Glomerular visceral epithelial cell (primary cell): Measurements from ENCODE around the gene DXO.
A peak's percentile ranks its signal among the peaks of the same experiment; 100 is the strongest.
"Not testable (repeated sequence)": the region's sequence is repeated elsewhere in the genome, so short reads cannot be mapped to it uniquely, and the experiment has no call there.

Experiments used
- DNase-seq: peaks from one replicate; pipeline ENCODE4 v3.0.0-alpha.2; 2016; ENCODE audit errors: extremely low spot score

DXO gene

GRCh38 chr6:31958741-31959739 is 12.9 kb downstream of the DXO start, which contains the start of the genes NELFE and SKIC2:
Gene NELFE (minus strand): TSS chr6:31958971. CDS start chr6:31958446, 525 bp downstream.
Gene SKIC2 (plus strand): TSS chr6:31959175. CDS start chr6:31959193, 18 bp downstream.
- DNase-seq = peak; percentile 98

DNA sequence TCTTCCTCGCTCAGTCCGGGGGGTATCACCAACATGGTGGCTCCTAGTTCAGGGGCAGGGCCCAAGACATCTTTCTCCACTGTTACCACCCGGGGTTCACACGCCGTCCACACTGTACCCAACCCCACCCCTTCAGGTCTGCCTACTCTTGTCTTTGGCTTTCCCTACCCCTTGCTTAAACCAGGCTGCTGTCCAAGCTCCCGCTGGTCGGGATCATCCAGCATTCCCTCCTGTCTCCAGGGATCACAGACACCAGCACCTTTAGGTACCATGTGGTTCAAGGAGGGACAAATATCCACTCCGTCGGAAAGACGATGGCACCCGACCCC is 13.6 kb downstream of the DXO start:
- DNase-seq = no peak

DNA sequence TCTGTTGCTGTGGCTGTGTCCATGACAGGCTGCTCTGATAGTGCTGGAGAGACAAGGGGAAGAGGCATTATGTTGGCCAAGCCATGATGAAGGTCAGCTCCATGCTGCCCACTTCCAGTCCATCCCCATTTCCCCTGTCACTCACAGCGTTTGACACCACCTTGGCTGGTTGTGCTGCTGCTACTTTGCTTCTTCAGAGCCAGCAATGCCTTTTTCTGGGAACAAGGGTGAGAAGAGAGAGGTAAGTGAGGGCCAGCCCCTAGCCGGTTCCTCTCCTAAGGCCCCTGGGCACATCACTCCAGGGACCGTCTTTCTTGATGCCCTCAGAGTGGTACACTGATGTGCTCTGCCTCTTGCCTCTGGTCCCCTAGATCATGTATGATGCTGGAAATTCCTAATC is 15.1 kb downstream of the DXO start:
- no peak for DNase-seq

GRCh38 chr6:31954511-31954910 is 17.4 kb downstream of the DXO start:
- no peak for DNase-seq

- no peak for DNase-seq
These were observed 19.0 kb downstream of the DXO start for GRCh38 chr6:31952890-31953289.

DNA sequence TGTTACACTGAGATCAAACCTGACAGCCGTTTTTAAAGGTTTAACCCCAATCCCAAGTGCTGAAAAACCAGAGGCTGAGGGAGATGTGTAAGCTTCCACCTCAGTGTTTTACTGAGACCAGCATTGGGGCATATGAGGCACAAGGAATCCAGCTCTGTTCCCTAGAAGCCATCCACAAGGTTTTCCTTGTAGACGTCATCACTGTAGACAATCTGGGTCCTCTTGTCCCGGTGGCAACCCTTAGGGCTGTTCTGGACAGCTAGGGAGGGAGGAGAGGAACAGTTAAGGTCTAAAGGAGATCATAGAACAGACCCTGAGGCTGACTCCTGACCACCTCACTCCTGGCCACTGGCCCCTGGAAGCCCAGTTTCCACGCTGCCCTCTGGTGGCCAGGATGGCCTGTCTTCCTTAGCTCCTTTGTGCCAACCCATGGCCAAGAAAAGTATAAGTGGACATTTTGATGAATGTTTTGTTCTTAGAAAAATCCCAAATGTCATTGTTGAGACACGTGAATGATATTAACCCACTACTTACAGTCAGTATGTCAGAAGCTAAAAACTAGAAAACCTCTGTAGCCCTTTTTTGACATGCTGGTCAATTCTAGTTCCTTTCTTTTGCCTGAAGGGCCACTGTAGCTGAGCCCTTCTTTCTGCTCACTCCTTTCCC is 19.7 kb downstream of the DXO start:
- DNase-seq = peak; percentile 66

GRCh38 chr6:31949926-31950548 is 21.9 kb downstream of the DXO start:
- DNase-seq = no peak

DNA sequence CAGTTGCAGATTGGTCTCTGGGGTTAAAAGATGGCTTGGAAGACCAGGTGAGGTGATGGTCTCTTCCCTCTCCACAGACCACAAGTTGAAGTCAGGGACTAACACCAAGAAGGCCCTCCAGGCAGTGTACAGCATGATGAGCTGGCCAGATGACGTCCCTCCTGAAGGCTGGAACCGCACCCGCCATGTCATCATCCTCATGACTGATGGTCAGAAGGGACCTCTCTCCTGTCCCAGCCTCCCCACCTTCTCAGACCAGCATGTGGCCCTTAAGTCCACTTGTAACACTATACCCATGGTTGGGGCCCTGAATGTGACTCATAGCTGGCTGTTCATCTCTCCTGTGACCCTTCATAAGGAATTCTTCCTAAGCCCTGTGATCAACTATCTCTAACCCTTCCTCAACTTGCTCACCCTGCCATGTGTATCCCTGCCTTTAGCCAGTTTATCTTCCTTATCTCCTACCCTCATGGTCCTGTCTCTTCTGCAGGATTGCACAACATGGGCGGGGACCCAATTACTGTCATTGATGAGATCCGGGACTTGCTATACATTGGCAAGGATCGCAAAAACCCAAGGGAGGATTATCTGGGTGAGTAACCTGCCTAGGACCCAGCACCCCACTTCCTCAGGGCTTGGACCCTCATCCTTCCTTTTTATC is 23.1 kb downstream of the DXO start:
- peak; percentile 16 for DNase-seq

- no peak for DNase-seq
These were observed 23.6 kb downstream of the DXO start for GRCh38 chr6:31948306-31948705.

DNA sequence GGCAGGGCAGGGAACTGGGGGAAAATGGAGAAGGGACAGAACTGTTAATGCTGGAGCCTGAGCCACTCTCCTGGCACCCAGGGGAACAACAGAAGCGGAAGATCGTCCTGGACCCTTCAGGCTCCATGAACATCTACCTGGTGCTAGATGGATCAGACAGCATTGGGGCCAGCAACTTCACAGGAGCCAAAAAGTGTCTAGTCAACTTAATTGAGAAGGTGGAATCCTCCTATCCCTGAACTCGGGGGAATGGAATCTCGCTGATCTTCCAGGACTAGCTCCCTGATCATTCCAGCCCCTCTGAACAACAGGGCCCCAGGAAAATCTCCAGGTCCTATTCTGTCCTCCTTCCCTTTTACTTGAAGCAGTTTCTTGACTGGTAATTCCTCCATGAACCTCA is 24.1 kb downstream of the DXO start:
- no peak for DNase-seq

DNA sequence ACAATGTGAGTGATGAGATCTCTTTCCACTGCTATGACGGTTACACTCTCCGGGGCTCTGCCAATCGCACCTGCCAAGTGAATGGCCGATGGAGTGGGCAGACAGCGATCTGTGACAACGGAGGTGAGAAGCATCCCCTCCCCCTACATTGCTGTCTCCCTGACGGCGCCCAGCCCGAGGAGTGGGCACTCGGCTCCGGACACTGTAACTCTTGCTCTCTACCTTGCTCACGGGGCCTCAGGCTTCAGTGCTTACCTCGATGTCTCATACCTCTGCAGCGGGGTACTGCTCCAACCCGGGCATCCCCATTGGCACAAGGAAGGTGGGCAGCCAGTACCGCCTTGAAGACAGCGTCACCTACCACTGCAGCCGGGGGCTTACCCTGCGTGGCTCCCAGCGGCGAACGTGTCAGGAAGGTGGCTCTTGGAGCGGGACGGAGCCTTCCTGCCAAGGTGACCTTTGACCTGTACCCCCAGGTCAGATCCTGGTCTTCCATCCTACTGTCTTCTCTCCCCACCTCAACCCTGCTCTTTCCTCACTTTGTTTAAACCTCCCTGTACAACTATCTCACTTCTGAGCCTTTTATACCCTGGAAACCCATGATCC is 24.8 kb downstream of the DXO start:
- no peak for DNase-seq

DNA sequence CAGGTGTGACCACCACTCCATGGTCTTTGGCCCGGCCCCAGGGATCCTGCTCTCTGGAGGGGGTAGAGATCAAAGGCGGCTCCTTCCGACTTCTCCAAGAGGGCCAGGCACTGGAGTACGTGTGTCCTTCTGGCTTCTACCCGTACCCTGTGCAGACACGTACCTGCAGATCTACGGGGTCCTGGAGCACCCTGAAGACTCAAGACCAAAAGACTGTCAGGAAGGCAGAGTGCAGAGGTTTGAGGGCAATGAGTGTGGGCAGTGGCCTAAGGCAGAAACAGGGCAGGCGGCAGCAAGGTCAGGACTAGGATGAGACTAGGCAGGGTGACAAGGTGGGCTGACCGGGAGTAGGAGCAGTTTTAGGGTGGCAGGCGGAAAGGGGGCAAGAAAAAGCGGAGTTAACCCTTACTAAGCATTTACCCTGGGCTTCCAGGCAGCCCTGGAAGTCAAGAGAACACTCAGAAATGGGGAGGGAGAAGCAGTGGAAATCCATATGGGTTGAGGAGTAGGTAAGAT is 25.5 kb downstream of the DXO start:
- DNase-seq = no peak

- DNase-seq = peak; percentile 91
These were observed 26.2 kb downstream of the DXO start, which contains the start of gene CFB for GRCh38 chr6:31945507-31946369. Gene CFB (plus strand): TSS chr6:31946095. CDS start chr6:31946222, 127 bp downstream.

DNA sequence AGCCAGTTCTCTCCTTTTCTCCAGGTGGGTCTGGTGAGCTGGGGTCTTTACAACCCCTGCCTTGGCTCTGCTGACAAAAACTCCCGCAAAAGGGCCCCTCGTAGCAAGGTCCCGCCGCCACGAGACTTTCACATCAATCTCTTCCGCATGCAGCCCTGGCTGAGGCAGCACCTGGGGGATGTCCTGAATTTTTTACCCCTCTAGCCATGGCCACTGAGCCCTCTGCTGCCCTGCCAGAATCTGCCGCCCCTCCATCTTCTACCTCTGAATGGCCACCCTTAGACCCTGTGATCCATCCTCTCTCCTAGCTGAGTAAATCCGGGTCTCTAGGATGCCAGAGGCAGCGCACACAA is 26.8 kb downstream of the DXO start:
- DNase-seq = no peak

DNA sequence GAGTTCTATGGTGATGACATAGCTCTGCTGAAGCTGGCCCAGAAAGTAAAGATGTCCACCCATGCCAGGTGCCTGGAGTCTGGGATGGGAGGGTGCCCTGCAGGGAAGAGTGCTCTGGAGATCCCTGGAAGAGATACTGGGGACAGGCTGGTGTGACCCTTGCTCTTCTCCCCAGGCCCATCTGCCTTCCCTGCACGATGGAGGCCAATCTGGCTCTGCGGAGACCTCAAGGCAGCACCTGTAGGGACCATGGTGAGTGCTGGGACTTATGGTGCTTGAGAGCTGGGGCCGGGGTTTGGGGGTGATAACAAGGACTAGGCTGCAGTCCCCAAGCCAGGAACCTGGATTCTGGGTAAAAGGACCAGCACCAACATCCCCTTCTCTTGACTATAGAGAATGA is 28.2 kb downstream of the DXO start:
- DNase-seq = no peak

DNA sequence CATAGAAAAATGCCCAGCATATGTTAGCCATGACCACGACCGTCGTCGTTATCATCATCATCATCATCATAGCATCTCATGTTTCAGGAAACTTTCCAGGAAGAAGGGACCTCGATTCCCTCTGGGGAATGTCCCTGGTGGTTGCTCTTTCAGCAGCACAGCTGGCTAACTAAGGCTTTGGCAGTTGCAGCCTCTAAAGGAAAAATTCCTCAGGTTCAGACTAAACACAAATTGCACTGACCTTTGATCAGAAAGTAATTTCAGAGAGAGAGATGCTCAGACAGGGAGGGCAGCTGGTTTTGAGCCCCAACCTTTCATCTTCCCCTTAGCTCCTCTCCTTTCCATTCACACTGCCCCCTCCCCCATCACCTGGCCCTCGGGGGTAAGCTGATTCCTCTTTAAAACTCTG is 31.7 kb downstream of the DXO start:
- DNase-seq = peak; percentile 56

DNA sequence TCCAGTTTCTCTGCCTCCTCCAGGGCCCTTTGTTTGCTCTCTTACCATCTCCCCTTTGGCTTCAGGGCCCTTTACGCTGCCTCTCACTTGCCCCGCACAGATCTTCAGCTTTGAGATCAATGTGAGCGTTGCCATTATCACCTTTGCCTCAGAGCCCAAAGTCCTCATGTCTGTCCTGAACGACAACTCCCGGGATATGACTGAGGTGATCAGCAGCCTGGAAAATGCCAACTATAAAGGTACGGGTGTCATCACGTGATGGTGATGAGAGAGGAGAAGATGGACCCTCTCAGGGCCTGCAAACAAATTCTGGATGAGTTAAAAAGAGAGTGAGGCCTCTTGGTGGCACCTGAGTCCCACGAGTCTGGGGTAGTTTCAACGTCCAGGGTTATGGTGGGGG is 36.1 kb downstream of the DXO start:
- no peak for DNase-seq

- no peak for DNase-seq
These were observed 36.9 kb downstream of the DXO start for GRCh38 chr6:31935021-31935420.

GRCh38 chr6:31933537-31933936 is 38.4 kb downstream of the DXO start:
- no peak for DNase-seq

DNA sequence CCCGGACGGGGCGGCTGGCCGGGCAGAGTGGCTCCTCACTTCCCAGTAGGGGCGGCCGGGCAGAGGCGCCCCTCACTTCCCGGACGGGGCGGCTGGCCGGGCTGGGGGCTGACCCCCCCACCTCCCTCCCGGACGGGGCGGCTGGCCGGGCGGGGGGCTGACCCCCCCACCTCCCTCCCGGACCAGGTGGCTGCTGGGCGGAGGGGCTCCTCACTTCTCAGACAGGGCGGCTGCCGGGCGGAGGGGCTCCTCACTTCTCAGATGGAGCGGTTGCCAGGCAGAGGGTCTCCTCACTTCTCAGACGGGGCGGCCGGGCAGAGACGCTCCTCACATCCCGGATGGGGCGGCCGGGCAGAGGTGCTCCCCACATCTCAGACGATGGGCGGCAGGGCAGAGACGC is 39.8 kb downstream of the DXO start:
- not testable (repeated sequence) for DNase-seq
